IMR-90 (cell line): ENCODE results near the gene SETX. TPM values are rescaled to one million over a fixed set of nuclear protein-coding genes. Genes with fewer than 3 reads are reported as not detected.

Experiments used
- ATAC-seq: fragments of 200-7000 bp; cut with Tn5 transposase; 2 replicates; pipeline ENCODE4 v1.9.1; 2020; ENCODE audit warnings: low read depth, mild to moderate bottlenecking, moderate library complexity
- BruUV-seq: library from RNA; stranded (reverse); fragments of 400-500 nt; replicated peaks from 2 replicates; lab custom pipeline; 2021; lab: Mats Ljungman, UMichigan
- CTCF ChIA-PET: fragments of 300-600 bp; formaldehyde crosslinking; extraction: SDS; loops from one replicate; lab custom pipeline; 2021; ENCODE audit warnings: antibody characterized with exemption; lab: Yijun Ruan, JAX
- POLR2A ChIA-PET: fragments of 300-600 bp; sonication (Branson Sonifier 250); formaldehyde crosslinking; loops from one replicate; lab custom pipeline; 2022; ENCODE audit warnings: antibody characterized with exemption; ENCODE audit not compliant: unreplicated experiment; lab: Charles Lee
- DNase-seq: peaks from one replicate; pipeline ENCODE4 v3.0.0; 2013
- H2AFZ ChIP-seq: replicated peaks from 2 replicates; pipeline ENCODE3; 2013; ENCODE audit warnings: low read length, mild to moderate bottlenecking; ENCODE audit not compliant: poor library complexity
- H2AK5ac ChIP-seq: 2 replicates; pipeline ENCODE4 v1.6.1; 2013; ENCODE audit warnings: low read depth, low read length, inconsistent platforms
- H2AK9ac ChIP-seq: replicated peaks from 2 replicates; pipeline ENCODE3; 2013; ENCODE audit warnings: mild to moderate bottlenecking, low read depth, low read length, moderate library complexity; ENCODE audit not compliant: poor library complexity
- H2BK120ac ChIP-seq: 2 replicates; pipeline ENCODE4 v1.6.1; 2013; ENCODE audit warnings: low read depth, low read length, inconsistent platforms
- H2BK15ac ChIP-seq: 3 replicates; pipeline ENCODE4 v1.6.1; 2013; ENCODE audit warnings: low read depth, low read length, inconsistent platforms
- H2BK20ac ChIP-seq: 2 replicates; pipeline ENCODE4 v1.6.1; 2013; ENCODE audit warnings: low read depth, mild to moderate bottlenecking, inconsistent platforms, low read length, moderate library complexity
- H2BK5ac ChIP-seq: 2 replicates; pipeline ENCODE4 v1.6.1; 2013; ENCODE audit warnings: mild to moderate bottlenecking, low read depth, low read length, inconsistent platforms; ENCODE audit not compliant: poor library complexity, severe bottlenecking
- H3K14ac ChIP-seq: replicated peaks from 2 replicates; pipeline ENCODE4 v1.6.1; 2013; ENCODE audit warnings: low read depth, low read length, inconsistent platforms
- H3K18ac ChIP-seq: 2 replicates; pipeline ENCODE4 v1.6.1; 2013; ENCODE audit warnings: low read depth, low read length, control low read depth
- H3K23ac ChIP-seq: 2 replicates; pipeline ENCODE4 v1.6.1; 2013; ENCODE audit warnings: low read depth, low read length, inconsistent platforms
- H3K27ac ChIP-seq: 2 replicates; pipeline ENCODE4 v1.5.1; 2013; ENCODE audit warnings: mild to moderate bottlenecking, control low read depth, low read length; ENCODE audit not compliant: insufficient read depth
- H3K27me3 ChIP-seq: 2 replicates; pipeline ENCODE4 v1.6.1; 2013; ENCODE audit warnings: low read length; ENCODE audit not compliant: control insufficient read depth, insufficient read depth
- H3K36me3 ChIP-seq: 2 replicates; pipeline ENCODE4 v1.6.1; 2013; ENCODE audit warnings: low read length, mixed read lengths; ENCODE audit not compliant: control insufficient read depth, insufficient read depth
- H3K4ac ChIP-seq: 2 replicates; pipeline ENCODE4 v1.6.1; 2013; ENCODE audit warnings: low read depth, low read length, inconsistent platforms
- H3K4me1 ChIP-seq: 2 replicates; pipeline ENCODE4 v1.6.1; 2013; ENCODE audit warnings: low read length, mixed read lengths; ENCODE audit not compliant: control insufficient read depth, insufficient read depth
- H3K4me2 ChIP-seq: 2 replicates; pipeline ENCODE4 v1.6.1; 2013; ENCODE audit warnings: low read depth, mild to moderate bottlenecking, control low read depth, low read length, moderate library complexity
- H3K4me3 ChIP-seq: 2 replicates; pipeline ENCODE4 v1.5.1; 2013; ENCODE audit warnings: low read depth, mild to moderate bottlenecking, control low read depth, low read length, moderate library complexity; ENCODE audit not compliant: insufficient read depth
- H3K56ac ChIP-seq: 2 replicates; pipeline ENCODE4 v1.6.1; 2013; ENCODE audit warnings: low read length, inconsistent platforms; ENCODE audit not compliant: insufficient read depth; ENCODE audit errors: extremely low read depth
- H3K79me1 ChIP-seq, 2 experiments: 2 replicates each; pipeline ENCODE4 v1.6.1; 2013; ENCODE audit warnings: low read length in 2 of 2, inconsistent platforms in 1 of 2, low read depth in 1 of 2
- H3K9ac ChIP-seq: 2 replicates; pipeline ENCODE4 v1.6.1; 2013; ENCODE audit warnings: low read depth, low read length, control low read depth
- H3K9me1 ChIP-seq: 2 replicates; pipeline ENCODE4 v1.6.1; 2013; ENCODE audit warnings: low read length, inconsistent platforms; ENCODE audit not compliant: insufficient read depth
- H3K9me3 ChIP-seq: 2 replicates; pipeline ENCODE4 v1.6.1; 2013; ENCODE audit warnings: low read length; ENCODE audit not compliant: control insufficient read depth, insufficient read depth
- H4K20me1 ChIP-seq: 2 replicates; pipeline ENCODE4 v1.6.1; 2013; ENCODE audit warnings: low read length, inconsistent platforms; ENCODE audit not compliant: insufficient read depth
- H4K5ac ChIP-seq: 2 replicates; pipeline ENCODE4 v1.6.1; 2013; ENCODE audit warnings: mild to moderate bottlenecking, low read depth, low read length, control low read depth
- H4K8ac ChIP-seq, 2 experiments: 2 replicates each; pipeline ENCODE4 v1.6.1; 2013; ENCODE audit warnings: low read depth in 2 of 2, low read length in 2 of 2, control low read depth in 1 of 2, inconsistent platforms in 1 of 2
- H4K91ac ChIP-seq: 2 replicates; pipeline ENCODE4 v1.6.1; 2013; ENCODE audit warnings: low read depth, low read length, inconsistent platforms; ENCODE audit not compliant: insufficient read depth
- BHLHE40 ChIP-seq: fragments of 150-350 bp; IDR thresholded peaks from 2 replicates; pipeline ENCODE4 v1.6.1; 2016; ENCODE audit warnings: mild to moderate bottlenecking, low read depth, low read length
- CEBPB ChIP-seq: IDR thresholded peaks from 2 replicates; pipeline ENCODE4 v1.6.1; 2012; ENCODE audit warnings: low read depth, low read length, improper control_type of control experiment
- CTCF ChIP-seq: conservative IDR thresholded peaks from 2 replicates; pipeline ENCODE4 v1.5.1; 2012; ENCODE audit warnings: mild to moderate bottlenecking, low read depth, low read length, improper control_type of control experiment
- MAZ ChIP-seq: IDR thresholded peaks from 2 replicates; pipeline ENCODE4 v1.6.1; 2012; ENCODE audit warnings: low read depth, mild to moderate bottlenecking, low read length, improper control_type of control experiment, moderate library complexity, borderline replicate concordance
- RFX5 ChIP-seq: IDR thresholded peaks from 2 replicates; pipeline ENCODE4 v1.8.0; 2012; ENCODE audit warnings: low read depth, mild to moderate bottlenecking, low read length, moderate library complexity
- USF2 ChIP-seq: fragments of 150-350 bp; IDR thresholded peaks from 2 replicates; pipeline ENCODE4 v1.6.1; 2017; ENCODE audit warnings: mild to moderate bottlenecking, antibody characterized with exemption, low read length, low read depth
- WGBS, 2 experiments: methylation state at CpG; one replicate each; pipeline versions ENCODE4 v1.1.5 to v1.1.7; 2013; ENCODE audit warnings: missing lambda C conversion rate in 2 of 2; ENCODE audit not compliant: insufficient read length in 1 of 2; ENCODE audit errors: extremely low coverage in 2 of 2; 5-methylcytosine and 5-hydroxymethylcytosine counted together
- dilution Hi-C: fragments of 300-500 bp; cut with HindIII; formaldehyde crosslinking; loops from one replicate; pipeline ENCODE4 v1.14.3; 2018; ENCODE audit warnings: low sequenced_read_pairs; ENCODE audit not compliant: unreplicated experiment
- in situ Hi-C: fragments of 300-500 bp; cut with MboI; formaldehyde crosslinking; loops from 3 replicates; pipeline ENCODE4 v1.14.3; 2019; ENCODE audit warnings: low sequenced_read_pairs, inconsistent platforms, mixed read lengths
- intact Hi-C: fragments of 100-400 bp; cut with micrococcal nuclease; formaldehyde crosslinking; loops from 2 replicates; pipeline ENCODE4 v1.10.0; 2022
- polyA plus RNA-seq, 3 experiments: library from polyadenylated mRNA; depleted of rRNA; stranded (reverse); fragments of >200 nt; gene quantifications; 2 replicates each; pipeline ENCODE4 v1.2.3, GENCODE V29; 2012; ENCODE audit warnings: low replicate concordance in 1 of 3
- total RNA-seq: library from RNA; depleted of rRNA; stranded (reverse); fragments of >200 nt; gene quantifications from 2 replicates; pipeline ENCODE4 v1.2.3, GENCODE V29; 2012

SETX gene
- total and polyA plus RNA-seq, 2 of the 4 experiments (the other 2 are of a cell fraction), result 13.1 to 55.0 TPM

- dilution Hi-C loops, result no loop called here
- H2BK5ac ChIP-seq, result no peak overlapping the region
- no peak overlapping the region for H3K18ac ChIP-seq
- TF ChIP-seq CEBPB (no peak), USF2 (no peak), MAZ (no peak), RFX5 (no peak), CTCF (no peak), BHLHE40 (no peak)
- in situ Hi-C loops, result no loop called here
- H3K9me1 ChIP-seq, result no peaks in the 10 kb centered on the region
- intact Hi-C loops, result loop anchor here (10.0 kb wide), 1 partner anchor 61 kb away; no protein-coding TSS in a partner anchor
- no peak overlapping the region for H3K9ac ChIP-seq
- no peak overlapping the region for H2AFZ ChIP-seq
- no peak overlapping the region for H3K56ac ChIP-seq
- no peaks in the 10 kb centered on the region for H3K27me3 ChIP-seq
- no TSS peak for BruUV-seq
- no peak overlapping the region for H2BK15ac ChIP-seq
- H2BK120ac ChIP-seq, result no peak overlapping the region
- peaks cover 61% of the 10 kb centered on the region for H3K36me3 ChIP-seq
- no peak overlapping the region for H3K4me2 ChIP-seq
- H2BK20ac ChIP-seq, result no peak overlapping the region
- no peak overlapping the region for H4K5ac ChIP-seq
- H3K4me1 ChIP-seq, result no peaks in the 10 kb centered on the region
- H3K27ac ChIP-seq, result no peak overlapping the region
- no peaks in the 10 kb centered on the region for H4K20me1 ChIP-seq
- no peaks in the 10 kb centered on the region for H3K9me3 ChIP-seq
- ATAC-seq, result no peak
- no peak overlapping the region for H3K14ac ChIP-seq
- POLR2A ChIA-PET, result no interaction called here
- H3K79me1 ChIP-seq, result no peaks in the 10 kb centered on the region; a peak in 1 of 4 replicates
- H3K4ac ChIP-seq, result no peak overlapping the region
- no peak overlapping the region for H2AK5ac ChIP-seq
- no peak overlapping the region for H3K23ac ChIP-seq
- CTCF ChIA-PET, result no interaction called here
- DNase-seq, result no peak
- WGBS, 2 experiments, result 100% methylated on average over 3 of the region's 11 CpGs; no CpG with 5 or more reads in 1 of the 2 experiments
- no peak overlapping the region for H3K4me3 ChIP-seq
- H2AK9ac ChIP-seq, result no peak overlapping the region
- H4K8ac ChIP-seq, result no peak overlapping the region
- no peak overlapping the region for H4K91ac ChIP-seq
These were observed 40.8 kb upstream of the SETX start for GRCh38 chr9:132395560-132395959.
